ENCODE data around the gene SERPINA5. TPM values are rescaled to one million over a fixed set of nuclear protein-coding genes. Genes with fewer than 3 reads are reported as not detected.

Gene SERPINA5
- total and polyA plus RNA-seq, 2 of the 13 experiments (the other 11 are each of a cell fraction or from before 2014, with no cell fraction given), result 449 to 498 TPM

DNA sequence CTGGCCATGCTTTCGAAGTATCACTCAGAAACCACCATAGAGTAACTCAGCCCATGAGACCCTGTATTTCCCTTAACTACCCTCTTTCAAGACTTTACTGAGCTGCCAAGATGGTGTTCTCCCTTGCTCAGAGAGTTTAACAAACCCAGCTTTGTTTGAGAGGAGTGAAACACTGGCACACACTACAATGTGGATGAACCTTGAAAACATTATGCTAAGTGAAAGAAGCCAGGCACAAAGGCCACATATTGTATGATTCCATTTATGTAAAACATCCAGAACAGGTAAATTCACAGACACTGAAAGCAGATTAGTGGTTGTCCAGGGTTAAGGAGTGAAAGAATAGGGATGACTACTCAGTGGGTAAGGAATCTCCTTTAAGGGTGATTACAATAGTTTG, 49.8 kb downstream of the SERPINA5 start:
- intact Hi-C loops (cut with micrococcal nuclease; ENCODE audit: unreplicated experiment), result no loop called here
- Histone ChIP-seq H3K9ac (ENCODE audit: insufficient read depth, low read depth, low read length) (no peak overlapping the region), H3K27me3 (ENCODE audit: control insufficient read depth in 1 of 2, insufficient read depth in 2 of 2, low read length in 2 of 2) (no peaks in the 10 kb centered on the region), H3K36me3 (replicated peaks in 1 of 2; ENCODE audit: control insufficient read depth in 1 of 2, insufficient read depth in 2 of 2, low read length in 2 of 2) (no peaks in the 10 kb centered on the region), H4K20me1 (ENCODE audit: insufficient read depth, low read length) (no peaks in the 10 kb centered on the region), H3K4me2 (ENCODE audit: low read depth, low read length) (no peak overlapping the region), H3K9me3 (ENCODE audit: low read length) (no peaks in the 10 kb centered on the region), H3K79me2 (ENCODE audit: insufficient read depth, low read length) (no peaks in the 10 kb centered on the region), H3K4me1 (ENCODE audit: insufficient read depth, low read length) (peaks cover 50% of the 10 kb centered on the region), H2AFZ (ENCODE audit: low read length) (no peak overlapping the region), H3K27ac (ENCODE audit: extremely low read length, insufficient read depth, low read length) (no peak overlapping the region), H3K4me3 (replicated peaks in 1 of 3; ENCODE audit: insufficient read depth in 1 of 3, low read depth in 2 of 3, low read length in 3 of 3) (no peak overlapping the region)
- in situ Hi-C loops (cut with HindIII; ENCODE audit: extremely low pct_ligation_motif_present, low pct_unique_long_range_greater_than_20kb), result no loop called here
- ChIA-PET CTCF (ENCODE audit: low intra/inter-chr PET ratio, low total read pairs) (no interaction called here), POLR2A (no interaction called here)
- FAIRE-seq (no peak), DNase-seq (ENCODE audit: low spot score) (no peak), ATAC-seq (no peak)
- BruUV-seq (replicated peaks), result no TSS peak
- 100% methylated on average over 1 of the region's 1 CpG for WGBS (ENCODE audit: low lambda C conversion rate)
- TF ChIP-seq ZNF484 (CRISPR knock-in tag; IDR thresholded peaks at IDR 0.05; ENCODE audit: borderline replicate concordance, low read depth) (peak; percentile 93; the same call in 1 of the 2 replicates), SAP130 (CRISPR knock-in tag; IDR thresholded peaks at IDR 0.05; ENCODE audit: low read depth) (no peak)

- H4K20me1 ChIP-seq (ENCODE audit: insufficient read depth, low read length), result no peaks in the 10 kb centered on the region
- no peak overlapping the region for H3K4me3 ChIP-seq (replicated peaks in 1 of 3; ENCODE audit: insufficient read depth in 1 of 3, low read depth in 2 of 3, low read length in 3 of 3)
- H3K4me2 ChIP-seq (ENCODE audit: low read depth, low read length), result 0 out of 2 replicates have a peak overlapping the region, but pooled peaks have one; percentile 16
- DNase-seq (ENCODE audit: low spot score) (no peak), FAIRE-seq (no peak), ATAC-seq (no peak)
- H3K4me1 ChIP-seq (ENCODE audit: insufficient read depth, low read length), result peaks cover 56% of the 10 kb centered on the region
- no peaks in the 10 kb centered on the region for H3K9me3 ChIP-seq (ENCODE audit: low read length)
- H2AFZ ChIP-seq (ENCODE audit: low read length), result no peak overlapping the region
- 74% methylated on average over 6 of the region's 7 CpGs for WGBS (ENCODE audit: low lambda C conversion rate)
- no peak overlapping the region for H3K9ac ChIP-seq (ENCODE audit: insufficient read depth, low read depth, low read length)
- no TSS peak for BruUV-seq (replicated peaks)
- H3K36me3 ChIP-seq (replicated peaks in 1 of 2; ENCODE audit: control insufficient read depth in 1 of 2, insufficient read depth in 2 of 2, low read length in 2 of 2), result no peaks in the 10 kb centered on the region
- no peaks in the 10 kb centered on the region for H3K27me3 ChIP-seq (ENCODE audit: control insufficient read depth in 1 of 2, insufficient read depth in 2 of 2, low read length in 2 of 2)
- POLR2A ChIA-PET, result interaction anchor here (0.6 to 1.4 kb wide), 2 partner anchors 9 to 32 kb away, joined by 3 read pairs; no protein-coding TSS in a partner anchor
- H3K27ac ChIP-seq (ENCODE audit: extremely low read length, insufficient read depth, low read length), result no peak overlapping the region
- no peaks in the 10 kb centered on the region for H3K79me2 ChIP-seq (ENCODE audit: insufficient read depth, low read length)
- CTCF ChIA-PET (ENCODE audit: low intra/inter-chr PET ratio, low total read pairs), result no interaction called here
- intact Hi-C loops (cut with micrococcal nuclease; ENCODE audit: unreplicated experiment) (no loop called here), in situ Hi-C loops (cut with HindIII; ENCODE audit: extremely low pct_ligation_motif_present, low pct_unique_long_range_greater_than_20kb) (no loop called here)
- TF ChIP-seq GFI1 (CRISPR knock-in tag; IDR thresholded peaks at IDR 0.05; ENCODE audit: borderline replicate concordance) (no peak), REXO4 (CRISPR knock-in tag; IDR thresholded peaks at IDR 0.05; ENCODE audit: borderline replicate concordance) (no peak), HOXD1 (CRISPR knock-in tag; IDR thresholded peaks at IDR 0.05) (no peak), HNF4A (CRISPR knock-in tag; IDR thresholded peaks at IDR 0.05) (0 out of 2 replicates have a peak, but pooled peaks have one; percentile 28), SOX13 (IDR thresholded peaks at IDR 0.05) (no peak), SOX13 (CRISPR knock-in tag; conservative IDR thresholded peaks at IDR 0.05 in 1 of 2, IDR thresholded peaks at IDR 0.05 in 1 of 2) (no peak), HNF4G (IDR thresholded peaks at IDR 0.05; ENCODE audit: borderline replicate concordance, low read depth, low read length) (peak; percentile 12; the same call in 1 of the 2 replicates), HNF4G (CRISPR knock-in tag; IDR thresholded peaks at IDR 0.05; ENCODE audit: borderline replicate concordance, low read depth) (no peak), BCLAF1 (IDR thresholded peaks at IDR 0.05) (no peak), ZBTB7B (CRISPR knock-in tag; IDR thresholded peaks at IDR 0.05) (peak; percentile 37; the same call in 1 of the 2 replicates), NR2F6 (IDR thresholded peaks at IDR 0.05) (no peak), NR2F6 (CRISPR knock-in tag; IDR thresholded peaks at IDR 0.05) (peak; percentile 30; the same call in 1 of the 2 replicates)
These were observed 50.5 kb downstream of the SERPINA5 start for GRCh38 chr14:94631536-94632304.
